ENCODE data around the gene HS6ST1. TPM values are rescaled to one million over a fixed set of nuclear protein-coding genes. Genes with fewer than 3 reads are reported as not detected.

HS6ST1 gene
- 100 to 1,000 TPM in 6 of 9 donors, 10 to 100 TPM in 3; 38.7 to 262 (median 136) TPM for total RNA-seq
- 10 to 100 TPM; 20.5 to 40.0 (median 35.1) TPM for polyA plus RNA-seq
- long read RNA-seq, donor 1, transcript HS6ST1-201 (2 exons, 3,932 nt): major isoform, 12 of 12 reads
- long read RNA-seq, donor 1, partial matches to known transcripts: 0 of 12 reads
- long read RNA-seq, donor 1, other reads (novel, unspliced or antisense): 0 of 12 reads
- long read RNA-seq, donor 2, transcript HS6ST1-201 (2 exons, 3,932 nt): major isoform, 7 of 7 reads
- long read RNA-seq, donor 2, partial matches to known transcripts: 0 of 7 reads
- long read RNA-seq, donor 2, other reads (novel, unspliced or antisense): 0 of 7 reads
- long read RNA-seq, donor 3, partial matches to known transcripts: 0 of 2 reads
- long read RNA-seq, donor 3, other reads (novel, unspliced or antisense): 0 of 2 reads
- long read RNA-seq, donor 4, partial matches to known transcripts: 0 of 39 reads
- long read RNA-seq, donor 4, other reads (novel, unspliced or antisense): 39 of 39 reads
- long read RNA-seq, donor 5, transcript HS6ST1-201 (2 exons, 3,932 nt): major isoform, 248 of 466 reads
- long read RNA-seq, donor 5, partial matches to known transcripts: 0 of 466 reads
- long read RNA-seq, donor 5, other reads (novel, unspliced or antisense): 217 of 466 reads
- long read RNA-seq, donor 6, partial matches to known transcripts: 0 of 28 reads
- long read RNA-seq, donor 6, other reads (novel, unspliced or antisense): 28 of 28 reads
- long read RNA-seq, donor 7, partial matches to known transcripts: 0 of 3 reads
- long read RNA-seq, donor 7, other reads (novel, unspliced or antisense): 0 of 3 reads
- long read RNA-seq, donor 8, transcript HS6ST1-201 (2 exons, 3,932 nt): major isoform, 22 of 22 reads
- long read RNA-seq, donor 8, partial matches to known transcripts: 0 of 22 reads
- long read RNA-seq, donor 8, other reads (novel, unspliced or antisense): 0 of 22 reads
- long read RNA-seq, donor 9, transcript HS6ST1-201 (2 exons, 3,932 nt): major isoform, 5 of 5 reads
- long read RNA-seq, donor 9, partial matches to known transcripts: 0 of 5 reads
- long read RNA-seq, donor 9, other reads (novel, unspliced or antisense): 0 of 5 reads
- long read RNA-seq, donor 10, transcript HS6ST1-201 (2 exons, 3,932 nt): major isoform, 8 of 8 reads
- long read RNA-seq, donor 10, partial matches to known transcripts: 0 of 8 reads
- long read RNA-seq, donor 10, other reads (novel, unspliced or antisense): 0 of 8 reads

- peak; percentile 84 to 93 (median 88) for DNase-seq
- peak; percentile 60 to 83 for TF ChIP-seq POLR2A (IDR thresholded peaks at IDR 0.05)
- TF ChIP-seq, protein P1, sequence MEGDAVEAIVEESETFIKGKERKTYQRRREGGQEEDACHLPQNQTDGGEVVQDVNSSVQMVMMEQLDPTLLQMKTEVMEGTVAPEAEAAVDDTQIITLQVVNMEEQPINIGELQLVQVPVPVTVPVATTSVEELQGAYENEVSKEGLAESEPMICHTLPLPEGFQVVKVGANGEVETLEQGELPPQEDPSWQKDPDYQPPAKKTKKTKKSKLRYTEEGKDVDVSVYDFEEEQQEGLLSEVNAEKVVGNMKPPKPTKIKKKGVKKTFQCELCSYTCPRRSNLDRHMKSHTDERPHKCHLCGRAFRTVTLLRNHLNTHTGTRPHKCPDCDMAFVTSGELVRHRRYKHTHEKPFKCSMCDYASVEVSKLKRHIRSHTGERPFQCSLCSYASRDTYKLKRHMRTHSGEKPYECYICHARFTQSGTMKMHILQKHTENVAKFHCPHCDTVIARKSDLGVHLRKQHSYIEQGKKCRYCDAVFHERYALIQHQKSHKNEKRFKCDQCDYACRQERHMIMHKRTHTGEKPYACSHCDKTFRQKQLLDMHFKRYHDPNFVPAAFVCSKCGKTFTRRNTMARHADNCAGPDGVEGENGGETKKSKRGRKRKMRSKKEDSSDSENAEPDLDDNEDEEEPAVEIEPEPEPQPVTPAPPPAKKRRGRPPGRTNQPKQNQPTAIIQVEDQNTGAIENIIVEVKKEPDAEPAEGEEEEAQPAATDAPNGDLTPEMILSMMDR (IDR thresholded peaks at IDR 0.05): no peak
- no peaks in the 10 kb centered on the region for H3K9me3 ChIP-seq (replicated peaks in 1 of 3)
- intact Hi-C loops (cut with DNase I): loop anchor here (5.0 to 10.0 kb wide), 3 partner anchors 57 to 416 kb away; no protein-coding TSS in a partner anchor
- peaks cover 41 to 50% of the 10 kb centered on the region in 2 donors for H3K4me1 ChIP-seq (replicated peaks in 1 of 2)
- H3K36me3 ChIP-seq (replicated peaks in 1 of 2): no peaks in the 10 kb centered on the region
- peak within 1 kb of the TSS; percentile 49 to 91 (median 72) for H3K4me3 ChIP-seq
- peak within 1 kb of the TSS in 3 of 5 donors; percentile 54 to 79 (median 71) for H3K27ac ChIP-seq
- H3K27me3 ChIP-seq: no peaks in the 10 kb centered on the region
- WGBS, 4 donors: 0 to 1% (median 1%) methylated on average over 2 to 84 of the region's 84 CpGs; no CpG with 5 or more reads in 1 of the 4 donors
Observed at GRCh38 chr2:128318776-128319464, at the start of gene HS6ST1. HS6ST1 (minus strand) TSS chr2:128318868; CDS start chr2:128318563, 305 bp downstream.

GRCh38 chr2:128367601-128368359 lies 49.1 kb upstream of the HS6ST1 start:
- Histone ChIP-seq H3K4me3 (no peak overlapping the region), H3K27ac (no peak overlapping the region), H3K36me3 (replicated peaks in 1 of 2) (no peaks in the 10 kb centered on the region), H3K4me1 (replicated peaks in 1 of 2) (peaks cover 0 to 13% of the 10 kb centered on the region in 2 donors), H3K27me3 (no peaks in the 10 kb centered on the region), H3K9me3 (replicated peaks in 1 of 3) (no peaks in the 10 kb centered on the region)
- intact Hi-C loops (cut with DNase I): no loop called here
- no peak for DNase-seq
- 92 to 96% (median 95%) methylated on average over 14 to 23 of the region's 23 CpGs for WGBS, 4 donors
- TF ChIP-seq, protein P1 (IDR thresholded peaks at IDR 0.05): no peak
- no peak for TF ChIP-seq POLR2A (IDR thresholded peaks at IDR 0.05)

DNA sequence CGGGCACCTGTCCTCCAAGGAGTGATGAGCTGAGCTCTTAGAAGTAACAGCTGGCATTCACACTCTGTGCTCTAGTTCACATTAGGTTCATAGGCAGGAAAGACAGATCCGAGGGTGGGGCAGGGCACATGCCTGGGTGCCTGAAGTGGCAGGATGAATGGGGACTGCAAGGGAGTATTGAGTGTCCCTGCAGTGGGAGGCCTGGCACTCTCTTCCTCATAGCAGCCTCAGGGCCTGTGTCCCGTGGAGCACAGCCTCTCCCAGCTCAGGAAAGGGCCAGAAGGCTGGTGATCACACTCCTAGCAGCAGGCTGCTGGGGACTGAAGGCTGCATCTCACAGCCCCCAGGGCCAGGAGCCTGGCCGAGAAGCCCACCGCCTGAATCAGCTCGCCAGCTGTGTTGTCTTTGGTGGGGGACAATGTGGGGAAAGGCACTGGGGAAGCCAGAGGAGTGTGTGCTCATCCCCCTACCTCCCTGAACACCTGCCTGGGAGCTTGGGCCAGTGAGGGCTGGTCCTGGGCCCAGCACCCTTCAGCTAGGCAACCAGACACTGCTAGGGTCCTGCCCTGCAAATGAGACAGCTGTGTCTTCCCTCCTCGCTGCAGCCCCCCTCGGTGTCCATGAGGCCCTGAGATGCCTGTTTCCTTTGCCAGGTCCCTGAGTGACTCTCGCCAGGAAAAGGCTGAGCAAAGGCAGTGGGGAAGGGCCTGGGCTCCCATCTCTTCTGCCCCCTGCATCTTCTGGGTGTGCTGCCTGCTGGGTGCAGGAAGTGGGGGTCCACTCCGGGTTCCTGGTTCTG lies 48.2 kb upstream of the HS6ST1 start:
- Histone ChIP-seq H3K9me3 (replicated peaks in 1 of 3) (no peaks in the 10 kb centered on the region), H3K4me1 (replicated peaks in 1 of 2) (peaks cover 0 to 17% of the 10 kb centered on the region in 2 donors), H3K27ac (no peak overlapping the region), H3K27me3 (no peaks in the 10 kb centered on the region), H3K36me3 (replicated peaks in 1 of 2) (no peaks in the 10 kb centered on the region), H3K4me3 (no peak overlapping the region)
- no peak for DNase-seq
- TF ChIP-seq, protein P1 (IDR thresholded peaks at IDR 0.05): no peak
- no peak for TF ChIP-seq POLR2A (IDR thresholded peaks at IDR 0.05)
- 68 to 100% (median 84%) methylated on average over 3 to 10 of the region's 10 CpGs for WGBS, 4 donors
- intact Hi-C loops (cut with DNase I): no loop called here

All from adrenal gland (tissue), 19 donors.